Measurements from ENCODE around the gene TMEM233. TPM values are rescaled to one million over a fixed set of nuclear protein-coding genes. Genes with fewer than 3 reads are reported as not detected.

TMEM233 gene
- polyA plus RNA-seq, result 0.51 TPM
- long read RNA-seq, donor 1, partial matches to known transcripts, result 0 of 1 reads
- long read RNA-seq, donor 1, other reads (novel, unspliced or antisense), result 0 of 1 reads
- long read RNA-seq, donor 2, result 0 reads
- long read RNA-seq, donor 3, result 0 reads
- long read RNA-seq, donor 4, result 0 reads
- long read RNA-seq, donor 5, partial matches to known transcripts, result 0 of 1 reads
- long read RNA-seq, donor 5, other reads (novel, unspliced or antisense), result 0 of 1 reads
- long read RNA-seq, donor 6, partial matches to known transcripts, result 0 of 1 reads
- long read RNA-seq, donor 6, other reads (novel, unspliced or antisense), result 0 of 1 reads
- long read RNA-seq, donor 7, partial matches to known transcripts, result 0 of 2 reads
- long read RNA-seq, donor 7, other reads (novel, unspliced or antisense), result 0 of 2 reads
- long read RNA-seq, donor 8, result 0 reads
- long read RNA-seq, donor 9, partial matches to known transcripts, result 0 of 1 reads
- long read RNA-seq, donor 9, other reads (novel, unspliced or antisense), result 0 of 1 reads
- long read RNA-seq, donor 10, result 0 reads
- long read RNA-seq, donor 11, result 0 reads

- 0% methylated on average over 1 of the region's 48 CpGs for WGBS (ENCODE audit: insufficient coverage, low lambda C conversion rate)
- no peaks in the 10 kb centered on the region for H3K9me3 ChIP-seq (ENCODE audit: control insufficient read depth, low read depth, low read length)
- H3K27me3 ChIP-seq (ENCODE audit: control insufficient read depth, insufficient read depth, low read length), result peaks cover 41% of the 10 kb centered on the region
- peak within 1 kb of the TSS; percentile 16 for H3K4me3 ChIP-seq (ENCODE audit: low read length)
- no peaks in the 10 kb centered on the region for H3K36me3 ChIP-seq (ENCODE audit: control insufficient read depth, insufficient read depth, low read length)
- DNase-seq, result no peak
- H3K27ac ChIP-seq (ENCODE audit: low read length), result no peak within 1 kb of the TSS
- no peaks in the 10 kb centered on the region for H3K4me1 ChIP-seq (ENCODE audit: control insufficient read depth, insufficient read depth, low read length)
Observed at GRCh38 chr12:119593578-119594398, at the start of gene TMEM233. Gene TMEM233 (plus strand): TSS chr12:119593774. CDS start chr12:119593849, 75 bp downstream.

GRCh38 chr12:119544765-119545625 is 48.6 kb upstream of the TMEM233 start:
- Histone ChIP-seq H3K4me3 (ENCODE audit: low read length) (no peak overlapping the region), H3K27ac (ENCODE audit: low read length) (no peak overlapping the region), H3K4me1 (ENCODE audit: control insufficient read depth, insufficient read depth, low read length) (no peaks in the 10 kb centered on the region), H3K9me3 (ENCODE audit: control insufficient read depth, low read depth, low read length) (no peaks in the 10 kb centered on the region), H3K36me3 (ENCODE audit: control insufficient read depth, insufficient read depth, low read length) (no peaks in the 10 kb centered on the region), H3K27me3 (ENCODE audit: control insufficient read depth, insufficient read depth, low read length) (no peaks in the 10 kb centered on the region)
- peak; percentile 33 for DNase-seq
- 100% methylated on average over 1 of the region's 9 CpGs for WGBS (ENCODE audit: insufficient coverage, low lambda C conversion rate)

GRCh38 chr12:119546340-119546739 is 47.2 kb upstream of the TMEM233 start:
- Histone ChIP-seq H3K9me3 (ENCODE audit: control insufficient read depth, low read depth, low read length) (no peaks in the 10 kb centered on the region), H3K27me3 (ENCODE audit: control insufficient read depth, insufficient read depth, low read length) (no peaks in the 10 kb centered on the region), H3K4me3 (ENCODE audit: low read length) (no peak overlapping the region), H3K36me3 (ENCODE audit: control insufficient read depth, insufficient read depth, low read length) (no peaks in the 10 kb centered on the region), H3K27ac (ENCODE audit: low read length) (no peak overlapping the region), H3K4me1 (ENCODE audit: control insufficient read depth, insufficient read depth, low read length) (no peaks in the 10 kb centered on the region)
- no peak for DNase-seq

GRCh38 chr12:119547001-119547400 is 46.6 kb upstream of the TMEM233 start:
- Histone ChIP-seq H3K4me3 (ENCODE audit: low read length) (no peak overlapping the region), H3K9me3 (ENCODE audit: control insufficient read depth, low read depth, low read length) (no peaks in the 10 kb centered on the region), H3K4me1 (ENCODE audit: control insufficient read depth, insufficient read depth, low read length) (no peaks in the 10 kb centered on the region), H3K27ac (ENCODE audit: low read length) (no peak overlapping the region), H3K27me3 (ENCODE audit: control insufficient read depth, insufficient read depth, low read length) (no peaks in the 10 kb centered on the region), H3K36me3 (ENCODE audit: control insufficient read depth, insufficient read depth, low read length) (no peaks in the 10 kb centered on the region)
- no peak for DNase-seq
- 40% methylated on average over 1 of the region's 1 CpG for whole genome bisulfite sequencing (ENCODE audit: insufficient coverage, low lambda C conversion rate)

GRCh38 chr12:119556854-119557253 is 36.7 kb upstream of the TMEM233 start:
- no CpG with 5 or more reads among the region's 1 CpG for WGBS (ENCODE audit: insufficient coverage, low lambda C conversion rate)
- H3K27ac ChIP-seq (ENCODE audit: low read length), result no peak overlapping the region

GRCh38 chr12:119565404-119565803 is 28.2 kb upstream of the TMEM233 start:
- no CpG with 5 or more reads among the region's 3 CpGs for WGBS (ENCODE audit: insufficient coverage, low lambda C conversion rate)

More at GRCh38 chr12:119556854-119557253, 36.7 kb upstream of the TMEM233 start:
- Histone ChIP-seq H3K9me3 (ENCODE audit: control insufficient read depth, low read depth, low read length) (no peaks in the 10 kb centered on the region), H3K27me3 (ENCODE audit: control insufficient read depth, insufficient read depth, low read length) (no peaks in the 10 kb centered on the region), H3K4me1 (ENCODE audit: control insufficient read depth, insufficient read depth, low read length) (no peaks in the 10 kb centered on the region), H3K4me3 (ENCODE audit: low read length) (no peak overlapping the region), H3K36me3 (ENCODE audit: control insufficient read depth, insufficient read depth, low read length) (no peaks in the 10 kb centered on the region)
- DNase-seq, result no peak

GRCh38 chr12:119570771-119571170 is 22.8 kb upstream of the TMEM233 start:
- no CpG with 5 or more reads among the region's 6 CpGs for WGBS (ENCODE audit: insufficient coverage, low lambda C conversion rate)
- no peak for DNase-seq

More at GRCh38 chr12:119565404-119565803, 28.2 kb upstream of the TMEM233 start:
- H3K27ac ChIP-seq (ENCODE audit: low read length), result no peak overlapping the region
- H3K27me3 ChIP-seq (ENCODE audit: control insufficient read depth, insufficient read depth, low read length), result no peaks in the 10 kb centered on the region
- no peak overlapping the region for H3K4me3 ChIP-seq (ENCODE audit: low read length)
- DNase-seq, result no peak
- H3K4me1 ChIP-seq (ENCODE audit: control insufficient read depth, insufficient read depth, low read length), result no peaks in the 10 kb centered on the region
- H3K9me3 ChIP-seq (ENCODE audit: control insufficient read depth, low read depth, low read length), result no peaks in the 10 kb centered on the region
- no peaks in the 10 kb centered on the region for H3K36me3 ChIP-seq (ENCODE audit: control insufficient read depth, insufficient read depth, low read length)

GRCh38 chr12:119573086-119573485 is 20.5 kb upstream of the TMEM233 start:
- 100% methylated on average over 1 of the region's 1 CpG for WGBS (ENCODE audit: insufficient coverage, low lambda C conversion rate)

More at GRCh38 chr12:119570771-119571170, 22.8 kb upstream of the TMEM233 start:
- no peak overlapping the region for H3K27ac ChIP-seq (ENCODE audit: low read length)
- H3K4me3 ChIP-seq (ENCODE audit: low read length), result no peak overlapping the region
- H3K4me1 ChIP-seq (ENCODE audit: control insufficient read depth, insufficient read depth, low read length), result no peaks in the 10 kb centered on the region
- no peaks in the 10 kb centered on the region for H3K36me3 ChIP-seq (ENCODE audit: control insufficient read depth, insufficient read depth, low read length)
- H3K9me3 ChIP-seq (ENCODE audit: control insufficient read depth, low read depth, low read length), result no peaks in the 10 kb centered on the region
- no peaks in the 10 kb centered on the region for H3K27me3 ChIP-seq (ENCODE audit: control insufficient read depth, insufficient read depth, low read length)

GRCh38 chr12:119574255-119574654 is 19.3 kb upstream of the TMEM233 start:
- Histone ChIP-seq H3K9me3 (ENCODE audit: control insufficient read depth, low read depth, low read length) (no peaks in the 10 kb centered on the region), H3K27me3 (ENCODE audit: control insufficient read depth, insufficient read depth, low read length) (no peaks in the 10 kb centered on the region), H3K4me3 (ENCODE audit: low read length) (no peak overlapping the region), H3K36me3 (ENCODE audit: control insufficient read depth, insufficient read depth, low read length) (no peaks in the 10 kb centered on the region), H3K27ac (ENCODE audit: low read length) (no peak overlapping the region), H3K4me1 (ENCODE audit: control insufficient read depth, insufficient read depth, low read length) (no peaks in the 10 kb centered on the region)
- no peak for DNase-seq
- WGBS (ENCODE audit: insufficient coverage, low lambda C conversion rate), result no CpG with 5 or more reads among the region's 1 CpG

More at GRCh38 chr12:119573086-119573485, 20.5 kb upstream of the TMEM233 start:
- Histone ChIP-seq H3K27ac (ENCODE audit: low read length) (no peak overlapping the region), H3K27me3 (ENCODE audit: control insufficient read depth, insufficient read depth, low read length) (no peaks in the 10 kb centered on the region), H3K36me3 (ENCODE audit: control insufficient read depth, insufficient read depth, low read length) (no peaks in the 10 kb centered on the region), H3K4me3 (ENCODE audit: low read length) (no peak overlapping the region), H3K4me1 (ENCODE audit: control insufficient read depth, insufficient read depth, low read length) (no peaks in the 10 kb centered on the region), H3K9me3 (ENCODE audit: control insufficient read depth, low read depth, low read length) (no peaks in the 10 kb centered on the region)
- no peak for DNase-seq

Measured in large intestine (tissue), 12 donors.